Measurements from ENCODE around the gene TBC1D3B.

DNA sequence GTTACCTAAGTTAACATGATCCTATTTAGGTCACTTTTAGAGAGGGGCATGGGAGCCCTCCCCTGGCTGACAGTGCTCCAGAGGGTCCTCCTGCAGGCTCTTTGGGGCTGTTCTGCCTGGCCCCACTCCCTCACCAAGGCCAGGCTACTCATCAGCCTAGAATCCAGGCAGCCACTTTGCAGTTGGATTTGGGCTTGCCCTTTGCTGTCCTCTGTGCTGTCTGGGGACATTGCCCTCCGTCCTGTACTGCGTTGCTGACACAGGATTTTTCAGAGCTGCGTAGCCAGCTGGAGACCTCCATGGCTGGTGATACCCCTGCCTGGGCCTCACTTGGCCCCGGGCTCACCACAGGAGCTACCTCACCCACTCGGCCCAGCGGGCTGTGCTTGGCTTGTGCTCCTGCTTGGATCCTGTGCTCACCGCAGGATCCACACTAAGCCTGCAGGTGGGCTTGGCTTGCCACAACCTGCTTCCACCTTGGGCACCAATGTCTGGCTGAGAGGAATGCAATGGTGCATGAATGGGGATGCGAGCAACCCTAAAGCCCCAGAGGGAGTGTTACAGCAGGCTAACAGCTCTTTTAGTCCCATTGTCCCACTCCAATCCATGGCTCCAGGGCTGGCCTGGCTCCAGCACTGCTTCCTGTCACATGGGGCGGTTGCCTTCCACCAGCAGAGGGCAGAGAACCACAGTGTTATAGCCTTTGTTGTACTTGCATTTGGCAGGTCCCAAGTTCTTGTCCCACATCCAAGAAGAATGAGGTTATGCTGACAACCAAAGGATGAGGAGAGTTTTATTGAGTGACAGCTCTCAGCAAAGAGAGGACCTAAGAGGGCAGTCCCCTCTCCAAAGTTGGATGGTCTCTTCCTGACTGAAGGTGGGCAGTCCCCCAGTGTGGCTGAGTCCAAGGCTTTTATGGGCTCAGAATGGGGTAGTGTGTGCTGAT is 51.3 kb downstream of the TBC1D3B start:
- TF ChIP-seq, protein P1, sequence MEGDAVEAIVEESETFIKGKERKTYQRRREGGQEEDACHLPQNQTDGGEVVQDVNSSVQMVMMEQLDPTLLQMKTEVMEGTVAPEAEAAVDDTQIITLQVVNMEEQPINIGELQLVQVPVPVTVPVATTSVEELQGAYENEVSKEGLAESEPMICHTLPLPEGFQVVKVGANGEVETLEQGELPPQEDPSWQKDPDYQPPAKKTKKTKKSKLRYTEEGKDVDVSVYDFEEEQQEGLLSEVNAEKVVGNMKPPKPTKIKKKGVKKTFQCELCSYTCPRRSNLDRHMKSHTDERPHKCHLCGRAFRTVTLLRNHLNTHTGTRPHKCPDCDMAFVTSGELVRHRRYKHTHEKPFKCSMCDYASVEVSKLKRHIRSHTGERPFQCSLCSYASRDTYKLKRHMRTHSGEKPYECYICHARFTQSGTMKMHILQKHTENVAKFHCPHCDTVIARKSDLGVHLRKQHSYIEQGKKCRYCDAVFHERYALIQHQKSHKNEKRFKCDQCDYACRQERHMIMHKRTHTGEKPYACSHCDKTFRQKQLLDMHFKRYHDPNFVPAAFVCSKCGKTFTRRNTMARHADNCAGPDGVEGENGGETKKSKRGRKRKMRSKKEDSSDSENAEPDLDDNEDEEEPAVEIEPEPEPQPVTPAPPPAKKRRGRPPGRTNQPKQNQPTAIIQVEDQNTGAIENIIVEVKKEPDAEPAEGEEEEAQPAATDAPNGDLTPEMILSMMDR (IDR thresholded peaks at IDR 0.05; ENCODE audit: low read length), result no peak
- no peak for TF ChIP-seq EZH2 (optimal IDR thresholded peaks at IDR 0.05; ENCODE audit: low read depth, low read length)
